GM12878 (cell line): ENCODE data around the gene GET3. TPM values are rescaled to one million over a fixed set of nuclear protein-coding genes. Genes with fewer than 3 reads are reported as not detected.

Experiments used
- ATF7 ChIP-seq: fragments of 450-650 bp; IDR thresholded peaks from 2 replicates; pipeline ENCODE4 v1.6.1; 2016; ENCODE audit warnings: low read depth, mild to moderate bottlenecking
- BCL11A ChIP-seq: IDR thresholded peaks from 2 replicates; pipeline ENCODE4 v1.6.1; 2011; ENCODE audit warnings: low read depth, low read length
- CBX3 ChIP-seq: fragments of 200-600 bp; sonication (generic); IDR thresholded peaks from 2 replicates; pipeline ENCODE4 v1.6.1; 2016; ENCODE audit warnings: low read depth, borderline replicate concordance
- EED ChIP-seq: sonication (generic); IDR thresholded peaks from 2 replicates; pipeline ENCODE4 v1.6.1; 2016; ENCODE audit warnings: antibody characterized with exemption, low read depth
- EGR1 ChIP-seq, 2 experiments: IDR thresholded peaks; 1 replicate in 1 of 2; 2 replicates in 1 of 2; pipeline ENCODE4 v1.6.1; 2011 to 2012; ENCODE audit warnings: low read depth in 2 of 2, low read length in 2 of 2, borderline replicate concordance in 1 of 2, mild to moderate bottlenecking in 1 of 2, moderate library complexity in 1 of 2
- FOS ChIP-seq: IDR thresholded peaks from 3 replicates; pipeline ENCODE4 v1.6.1; 2011; ENCODE audit warnings: borderline replicate concordance; ENCODE audit not compliant: insufficient read length; ENCODE audit errors: extremely low read depth
- HCFC1 ChIP-seq: fragments of 150-350 bp; IDR thresholded peaks from 2 replicates; pipeline ENCODE4 v1.6.1; 2014; ENCODE audit warnings: low read length
- HDGF ChIP-seq: fragments of 450-650 bp; IDR thresholded peaks from 2 replicates; pipeline ENCODE4 v1.6.1; 2016; ENCODE audit warnings: antibody characterized with exemption
- IKZF1 ChIP-seq: fragments of 450-650 bp; conservative IDR thresholded peaks from 2 replicates; pipeline ENCODE4 v1.6.1; 2017; ENCODE audit warnings: antibody characterized with exemption, mild to moderate bottlenecking
- MTA3 ChIP-seq: IDR thresholded peaks from 2 replicates; pipeline ENCODE4 v1.6.1; 2012; ENCODE audit warnings: low read length, inconsistent platforms, borderline replicate concordance
- PAX5 ChIP-seq: IDR thresholded peaks from 2 replicates; pipeline ENCODE4 v1.6.1; 2011; ENCODE audit warnings: low read depth, low read length, borderline replicate concordance
- RBBP5 ChIP-seq: fragments of 200-600 bp; sonication (generic); conservative IDR thresholded peaks from 2 replicates; pipeline ENCODE4 v1.6.1; 2016
- SRF ChIP-seq, 2 experiments: IDR thresholded peaks; 2 replicates each; pipeline ENCODE4 v1.6.1; 2011; ENCODE audit warnings: low read depth in 2 of 2, low read length in 2 of 2, mild to moderate bottlenecking in 1 of 2, moderate library complexity in 1 of 2
- STAT3 ChIP-seq: IDR thresholded peaks from 2 replicates; pipeline ENCODE4 v1.6.1; 2011; ENCODE audit warnings: low read depth, low read length, improper control_type of control experiment
- SUPT20H ChIP-seq: IDR thresholded peaks from 2 replicates; pipeline ENCODE4 v1.6.1; 2011; ENCODE audit warnings: low read depth, mild to moderate bottlenecking, low read length, moderate library complexity, borderline replicate concordance; ENCODE audit not compliant: control insufficient read depth
- TAF1 ChIP-seq: IDR thresholded peaks from 2 replicates; pipeline ENCODE4 v1.6.1; 2011; ENCODE audit warnings: mild to moderate bottlenecking, low read depth, low read length, borderline replicate concordance
- WRNIP1 ChIP-seq: IDR thresholded peaks from 2 replicates; pipeline ENCODE4 v1.6.1; 2011; ENCODE audit warnings: low read depth, low read length, improper control_type of control experiment, borderline replicate concordance
- ZBTB11 ChIP-seq: fragments of 450-650 bp; formaldehyde crosslinking; IDR thresholded peaks from 2 replicates; pipeline ENCODE4 v1.5.0; 2022; ENCODE audit warnings: mild to moderate bottlenecking, missing genetic modification characterization
- polyA plus RNA-seq, 11 experiments: library from polyadenylated mRNA; depleted of rRNA in 4 of 11; unstranded in 6 of 11; stranded (reverse) in 5 of 11; fragments of >200 nt; fragmentation: Nextera tagmentation in 4 of 11; fragmentation: Illumina TruSeq in 1 of 11; extraction: Ambion mirVana in 4 of 11; extraction: Trizol in 1 of 11; gene quantifications; 1 replicate in 1 of 11; 2 replicates in 10 of 11; pipeline versions ENCODE4 v1.2.1 to v1.2.3, GENCODE V29; 2011 to 2016; ENCODE audit warnings: inconsistent platforms in 2 of 11, missing spikeins in 2 of 11, low read depth in 1 of 11
- total RNA-seq, 4 experiments: library from RNA; depleted of rRNA in 3 of 4; stranded (reverse); fragments of >200 nt in 3 of 4; fragmentation: Illumina TruSeq in 1 of 4; extraction: Trizol in 1 of 4; gene quantifications; 2 replicates each; pipeline versions ENCODE4 v1.2.1 to v1.2.3, GENCODE V29; 2013 to 2021
- TF ChIP-seq, protein P1 (sequence below): IDR thresholded peaks from 2 replicates; pipeline ENCODE4 v1.6.1; 2012; ENCODE audit warnings: low read length, inconsistent platforms
- TF ChIP-seq, protein P2 (sequence below): fragments of 450-650 bp; IDR thresholded peaks from 2 replicates; pipeline ENCODE4 v1.6.1; 2016; ENCODE audit warnings: mild to moderate bottlenecking
- TF ChIP-seq, protein P3 (sequence below): IDR thresholded peaks from 2 replicates; pipeline ENCODE4 v1.6.1; 2011; ENCODE audit warnings: borderline replicate concordance, low read depth, mild to moderate bottlenecking, moderate library complexity, low read length; ENCODE audit not compliant: insufficient read depth, poor library complexity, severe bottlenecking
- TF ChIP-seq, protein P4 (sequence below): fragments of 450-650 bp; IDR thresholded peaks from 2 replicates; pipeline ENCODE4 v1.6.1; 2017; ENCODE audit warnings: borderline replicate concordance

GET3 gene
- total and polyA plus RNA-seq, 10 of the 15 experiments (the other 5 are each of a cell fraction or from before 2014, with no cell fraction given) = 14.5 to 144 (median 97.2) TPM

DNA sequence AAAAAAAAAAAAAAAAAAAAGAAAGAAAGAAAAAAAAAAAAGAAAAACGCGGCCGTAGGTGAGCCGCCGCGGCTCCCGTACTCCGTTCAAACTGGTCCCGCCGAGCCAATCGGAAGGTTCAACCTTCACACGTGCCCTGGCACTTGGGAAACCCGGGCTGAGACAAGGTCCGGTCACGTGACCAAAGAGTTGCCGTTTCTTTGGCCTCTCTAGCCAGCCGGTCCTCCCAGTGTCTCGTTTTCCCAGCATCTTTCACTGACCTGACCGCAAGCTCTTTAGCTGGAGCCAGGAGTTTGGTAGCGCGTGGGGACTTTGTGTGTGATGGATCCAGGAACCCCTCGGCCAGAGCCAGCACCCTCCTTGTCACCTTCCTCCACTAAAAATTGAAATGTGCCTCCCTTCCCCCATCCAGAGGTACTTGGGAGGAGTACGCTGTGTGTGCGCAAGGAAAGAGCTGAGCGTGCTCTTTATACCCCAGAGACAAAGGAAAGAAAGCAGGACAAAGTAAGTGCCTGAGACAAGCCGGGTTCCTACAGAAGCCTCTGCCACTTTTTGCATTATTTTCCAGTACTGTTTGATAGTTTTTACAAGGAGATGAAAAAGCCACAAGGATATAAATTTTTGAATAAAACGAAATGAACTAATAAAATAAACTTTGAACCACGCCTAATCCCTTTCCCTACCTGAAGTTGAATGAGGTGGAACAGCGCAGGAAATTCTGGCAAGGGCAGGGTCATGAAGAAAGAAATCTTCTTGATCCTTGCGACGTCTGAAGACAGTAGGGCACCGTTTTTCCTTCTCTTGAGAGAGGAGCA is 14.5 kb upstream of the GET3 start (continued):
- TF ChIP-seq MTA3 (no peak), CBX3 (no peak), WRNIP1 (peak; percentile 82; the same call in 1 of the 2 replicates), STAT3 (no peak), SRF (IDR thresholded peaks at IDR 0.05; ENCODE audit: low read depth in 2 of 2, low read length in 2 of 2) (no peak), EED (no peak), RBBP5 (no peak), ZBTB11 (CRISPR knock-in tag) (peak; percentile 71), HCFC1 (peak; percentile 73), HDGF (no peak), PAX5 (no peak), BCL11A (no peak), EGR1 (IDR thresholded peaks at IDR 0.05; ENCODE audit: borderline replicate concordance in 1 of 2, low read depth in 2 of 2, low read length in 2 of 2) (no peak), ATF7 (peak; percentile 70; the same call in 1 of the 2 replicates), IKZF1 (peak; percentile 92), FOS (peak; percentile 29), SUPT20H (no peak), TAF1 (peak; percentile 38; the same call in 1 of the 2 replicates)
- TF ChIP-seq, protein P1, sequence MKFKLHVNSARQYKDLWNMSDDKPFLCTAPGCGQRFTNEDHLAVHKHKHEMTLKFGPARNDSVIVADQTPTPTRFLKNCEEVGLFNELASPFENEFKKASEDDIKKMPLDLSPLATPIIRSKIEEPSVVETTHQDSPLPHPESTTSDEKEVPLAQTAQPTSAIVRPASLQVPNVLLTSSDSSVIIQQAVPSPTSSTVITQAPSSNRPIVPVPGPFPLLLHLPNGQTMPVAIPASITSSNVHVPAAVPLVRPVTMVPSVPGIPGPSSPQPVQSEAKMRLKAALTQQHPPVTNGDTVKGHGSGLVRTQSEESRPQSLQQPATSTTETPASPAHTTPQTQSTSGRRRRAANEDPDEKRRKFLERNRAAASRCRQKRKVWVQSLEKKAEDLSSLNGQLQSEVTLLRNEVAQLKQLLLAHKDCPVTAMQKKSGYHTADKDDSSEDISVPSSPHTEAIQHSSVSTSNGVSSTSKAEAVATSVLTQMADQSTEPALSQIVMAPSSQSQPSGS = no peak
- TF ChIP-seq, protein P2, sequence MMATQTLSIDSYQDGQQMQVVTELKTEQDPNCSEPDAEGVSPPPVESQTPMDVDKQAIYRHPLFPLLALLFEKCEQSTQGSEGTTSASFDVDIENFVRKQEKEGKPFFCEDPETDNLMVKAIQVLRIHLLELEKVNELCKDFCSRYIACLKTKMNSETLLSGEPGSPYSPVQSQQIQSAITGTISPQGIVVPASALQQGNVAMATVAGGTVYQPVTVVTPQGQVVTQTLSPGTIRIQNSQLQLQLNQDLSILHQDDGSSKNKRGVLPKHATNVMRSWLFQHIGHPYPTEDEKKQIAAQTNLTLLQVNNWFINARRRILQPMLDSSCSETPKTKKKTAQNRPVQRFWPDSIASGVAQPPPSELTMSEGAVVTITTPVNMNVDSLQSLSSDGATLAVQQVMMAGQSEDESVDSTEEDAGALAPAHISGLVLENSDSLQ = peak; percentile 12; the same call in 1 of the 2 replicates
- TF ChIP-seq, protein P3, sequence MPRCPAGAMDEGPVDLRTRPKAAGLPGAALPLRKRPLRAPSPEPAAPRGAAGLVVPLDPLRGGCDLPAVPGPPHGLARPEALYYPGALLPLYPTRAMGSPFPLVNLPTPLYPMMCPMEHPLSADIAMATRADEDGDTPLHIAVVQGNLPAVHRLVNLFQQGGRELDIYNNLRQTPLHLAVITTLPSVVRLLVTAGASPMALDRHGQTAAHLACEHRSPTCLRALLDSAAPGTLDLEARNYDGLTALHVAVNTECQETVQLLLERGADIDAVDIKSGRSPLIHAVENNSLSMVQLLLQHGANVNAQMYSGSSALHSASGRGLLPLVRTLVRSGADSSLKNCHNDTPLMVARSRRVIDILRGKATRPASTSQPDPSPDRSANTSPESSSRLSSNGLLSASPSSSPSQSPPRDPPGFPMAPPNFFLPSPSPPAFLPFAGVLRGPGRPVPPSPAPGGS = no peak
- TF ChIP-seq, protein P4, sequence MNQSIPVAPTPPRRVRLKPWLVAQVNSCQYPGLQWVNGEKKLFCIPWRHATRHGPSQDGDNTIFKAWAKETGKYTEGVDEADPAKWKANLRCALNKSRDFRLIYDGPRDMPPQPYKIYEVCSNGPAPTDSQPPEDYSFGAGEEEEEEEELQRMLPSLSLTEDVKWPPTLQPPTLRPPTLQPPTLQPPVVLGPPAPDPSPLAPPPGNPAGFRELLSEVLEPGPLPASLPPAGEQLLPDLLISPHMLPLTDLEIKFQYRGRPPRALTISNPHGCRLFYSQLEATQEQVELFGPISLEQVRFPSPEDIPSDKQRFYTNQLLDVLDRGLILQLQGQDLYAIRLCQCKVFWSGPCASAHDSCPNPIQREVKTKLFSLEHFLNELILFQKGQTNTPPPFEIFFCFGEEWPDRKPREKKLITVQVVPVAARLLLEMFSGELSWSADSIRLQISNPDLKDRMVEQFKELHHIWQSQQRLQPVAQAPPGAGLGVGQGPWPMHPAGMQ = no peak
